H9 (cell line): ENCODE data around the gene YPEL3. TPM values are rescaled to one million over a fixed set of nuclear protein-coding genes. Genes with fewer than 3 reads are reported as not detected.

Experiments used
- DNase-seq: peaks from one replicate; pipeline ENCODE4 v3.0.0-alpha.2; 2017
- H2AFZ ChIP-seq: one replicate; pipeline ENCODE4 v1.6.1; 2013; ENCODE audit warnings: mild to moderate bottlenecking, low read length, control low read depth, moderate library complexity
- H2AK5ac ChIP-seq: 2 replicates; pipeline ENCODE4 v1.6.1; 2013; ENCODE audit warnings: low read length, control low read depth, mixed read lengths; ENCODE audit not compliant: insufficient read length
- H2BK120ac ChIP-seq: one replicate; pipeline ENCODE4 v1.6.1; 2013; ENCODE audit warnings: low read depth, mild to moderate bottlenecking, low read length, control low read depth, inconsistent platforms; ENCODE audit not compliant: poor library complexity, severe bottlenecking
- H2BK12ac ChIP-seq: 2 replicates; pipeline ENCODE4 v1.6.1; 2013; ENCODE audit warnings: low read length, control low read depth, mixed read lengths, low read depth; ENCODE audit not compliant: insufficient read length
- H2BK15ac ChIP-seq: 2 replicates; pipeline ENCODE4 v1.6.1; 2013; ENCODE audit warnings: low read depth, low read length, control low read depth
- H2BK20ac ChIP-seq: one replicate; pipeline ENCODE4 v1.6.1; 2013; ENCODE audit warnings: low read depth, mild to moderate bottlenecking, low read length, control low read depth, inconsistent platforms; ENCODE audit not compliant: poor library complexity, severe bottlenecking
- H2BK5ac ChIP-seq: 2 replicates; pipeline ENCODE4 v1.6.1; 2013; ENCODE audit warnings: low read length, control low read depth, mixed read lengths; ENCODE audit not compliant: insufficient read length
- H3K14ac ChIP-seq: 2 replicates; pipeline ENCODE4 v1.6.1; 2013; ENCODE audit warnings: low read length, control low read depth; ENCODE audit not compliant: insufficient read depth
- H3K18ac ChIP-seq: 2 replicates; pipeline ENCODE4 v1.6.1; 2013; ENCODE audit warnings: low read depth, mild to moderate bottlenecking, mixed read lengths, low read length, control low read depth; ENCODE audit not compliant: insufficient read length
- H3K23ac ChIP-seq: 2 replicates; pipeline ENCODE4 v1.6.1; 2013; ENCODE audit warnings: low read length, control low read depth, mixed read lengths, low read depth; ENCODE audit not compliant: insufficient read length
- H3K23me2 ChIP-seq: 2 replicates; pipeline ENCODE4 v1.6.1; 2013; ENCODE audit warnings: low read depth, mild to moderate bottlenecking, mixed read lengths, low read length, control low read depth; ENCODE audit not compliant: insufficient read length, poor library complexity, severe bottlenecking
- H3K27ac ChIP-seq: 2 replicates; pipeline ENCODE4 v1.5.1; 2013; ENCODE audit warnings: low read length, control low read depth, mixed read lengths, low read depth; ENCODE audit not compliant: insufficient read length
- H3K27me3 ChIP-seq: 2 replicates; pipeline ENCODE4 v1.6.1; 2013; ENCODE audit warnings: low read length, control low read depth, inconsistent platforms; ENCODE audit not compliant: insufficient read depth
- H3K4ac ChIP-seq: 2 replicates; pipeline ENCODE4 v1.6.1; 2013; ENCODE audit warnings: low read depth, mild to moderate bottlenecking, control low read depth, inconsistent platforms, low read length, moderate library complexity
- H3K4me1 ChIP-seq: 2 replicates; pipeline ENCODE4 v1.6.1; 2013; ENCODE audit warnings: low read length, control low read depth, inconsistent platforms; ENCODE audit not compliant: insufficient read depth
- H3K4me2 ChIP-seq: 2 replicates; pipeline ENCODE4 v1.6.1; 2013; ENCODE audit warnings: low read length, control low read depth, mixed read lengths; ENCODE audit not compliant: insufficient read length, insufficient read depth
- H3K56ac ChIP-seq: 2 replicates; pipeline ENCODE4 v1.6.1; 2013; ENCODE audit warnings: low read depth, mild to moderate bottlenecking, mixed read lengths, low read length, control low read depth; ENCODE audit not compliant: insufficient read length
- H3K79me1 ChIP-seq: 2 replicates; pipeline ENCODE4 v1.6.1; 2013; ENCODE audit warnings: low read depth, mild to moderate bottlenecking, moderate library complexity, low read length, control low read depth, inconsistent platforms; ENCODE audit not compliant: insufficient read depth, poor library complexity, severe bottlenecking
- H3K79me2 ChIP-seq: 2 replicates; pipeline ENCODE4 v1.6.1; 2013; ENCODE audit warnings: low read length, control low read depth, inconsistent platforms; ENCODE audit not compliant: insufficient read depth
- H3K9ac ChIP-seq: 2 replicates; pipeline ENCODE4 v1.6.1; 2013; ENCODE audit warnings: low read length, control low read depth, mixed read lengths; ENCODE audit not compliant: insufficient read length; ENCODE audit errors: extremely low read depth
- H3K9me3 ChIP-seq: one replicate; pipeline ENCODE4 v1.6.1; 2013; ENCODE audit warnings: low read depth, low read length, inconsistent platforms; ENCODE audit not compliant: control insufficient read depth
- H3T11ph ChIP-seq: one replicate; pipeline ENCODE4 v1.6.1; 2013; ENCODE audit warnings: mild to moderate bottlenecking, low read length, control low read depth, inconsistent platforms
- H4K20me1 ChIP-seq: one replicate; pipeline ENCODE4 v1.6.1; 2013; ENCODE audit not compliant: control insufficient read depth, insufficient read length, insufficient read depth
- H4K5ac ChIP-seq: 2 replicates; pipeline ENCODE4 v1.6.1; 2013; ENCODE audit warnings: low read depth, mild to moderate bottlenecking, mixed read lengths, low read length, control low read depth; ENCODE audit not compliant: insufficient read length
- H4K8ac ChIP-seq: replicated peaks from 2 replicates; pipeline ENCODE4 v1.6.1; 2013; ENCODE audit warnings: low read length, control low read depth, mixed read lengths, low read depth; ENCODE audit not compliant: insufficient read length
- H4K91ac ChIP-seq: 2 replicates; pipeline ENCODE4 v1.6.1; 2013; ENCODE audit warnings: low read depth, mild to moderate bottlenecking, moderate library complexity, mixed read lengths, low read length, control low read depth; ENCODE audit not compliant: insufficient read length
- H3K27ac Mint-ChIP-seq, 3 experiments: 2 replicates in 2 of 3; 3 replicates in 1 of 3; pipeline ENCODE4 v1.8.0; 2020 to 2021; ENCODE audit warnings: mixed read lengths in 3 of 3, mild to moderate bottlenecking in 1 of 3, moderate library complexity in 1 of 3
- H3K27me3 Mint-ChIP-seq: 2 replicates; pipeline ENCODE4 v1.8.0; 2021; ENCODE audit warnings: low read depth, mild to moderate bottlenecking, moderate library complexity, mixed read lengths
- H3K36me3 Mint-ChIP-seq, 3 experiments: 2 replicates in 2 of 3; 3 replicates in 1 of 3; pipeline ENCODE4 v1.8.0; 2020 to 2021; ENCODE audit warnings: low read depth in 3 of 3, mixed read lengths in 3 of 3; ENCODE audit not compliant: insufficient read depth in 1 of 3
- H3K4me1 Mint-ChIP-seq, 2 experiments: 2 replicates each; pipeline ENCODE4 v1.8.0; 2020; ENCODE audit warnings: mixed read lengths in 2 of 2
- H3K4me3 Mint-ChIP-seq, 2 experiments: 2 replicates in 1 of 2; 3 replicates in 1 of 2; pipeline ENCODE4 v1.8.0; 2020 to 2021; ENCODE audit warnings: mild to moderate bottlenecking in 2 of 2, mixed read lengths in 2 of 2, moderate library complexity in 1 of 2
- H3K9me3 Mint-ChIP-seq, 2 experiments: 2 replicates in 1 of 2; 3 replicates in 1 of 2; pipeline ENCODE4 v1.8.0; 2020; ENCODE audit warnings: mild to moderate bottlenecking in 2 of 2, mixed read lengths in 2 of 2, moderate library complexity in 1 of 2
- WGBS: extraction: QIAGEN DNeasy Blood & Tissue Kit; methylation state at CpG from one replicate; pipeline ENCODE4 v1.1.7; 2013; ENCODE audit warnings: missing lambda C conversion rate, low lambda C conversion rate, mixed read lengths; ENCODE audit not compliant: insufficient read length; ENCODE audit errors: extremely low coverage; 5-methylcytosine and 5-hydroxymethylcytosine counted together
- total RNA-seq: library from RNA; stranded (reverse); gene quantifications from 2 replicates; pipeline ENCODE4 v1.2.1, GENCODE V29; 2021
- TF ChIP-seq, protein P1 (sequence below): fragments of 200-600 bp; sonication (generic); conservative IDR thresholded peaks from 3 replicates; pipeline ENCODE4 v1.8.0; 2021; ENCODE audit warnings: antibody characterized with exemption, mild to moderate bottlenecking

YPEL3 gene
- total RNA-seq, 1 experiment from 2014 or later, result 27.5 TPM

DNA sequence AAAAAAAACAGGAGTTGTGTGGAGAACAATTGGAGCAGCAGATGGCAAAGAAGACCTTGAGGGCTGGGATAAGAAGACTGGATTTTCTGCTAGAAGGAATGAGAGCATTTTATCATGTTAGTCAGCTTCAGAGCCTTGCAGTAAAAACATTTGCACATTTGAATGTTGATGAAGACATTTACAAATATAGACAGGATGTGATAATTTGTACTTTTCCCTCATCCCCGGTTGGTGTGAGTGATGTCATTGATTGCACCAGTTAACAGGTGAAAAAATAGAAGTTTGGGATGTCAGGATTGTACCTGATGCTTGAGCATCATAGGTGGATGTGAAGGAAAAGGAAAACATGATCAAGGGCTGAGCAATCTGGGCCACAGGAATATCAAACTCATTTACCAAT is 49.6 kb upstream of the YPEL3 start:
- Mint-ChIP-seq H3K27me3 (peaks cover 4% of the 10 kb centered on the region), H3K4me3 (no peak overlapping the region), H3K27ac (no peak overlapping the region), H3K9me3 (peaks cover 10 to 16% of the 10 kb centered on the region in 2 experiments), H3K36me3 (peaks cover 0 to 2% (median 0%) of the 10 kb centered on the region in 3 experiments; a peak in 1 of 7 replicates), H3K4me1 (no peaks in the 10 kb centered on the region)
- Histone ChIP-seq H3K9me3 (no peaks in the 10 kb centered on the region), H3K23me2 (no peaks in the 10 kb centered on the region), H3K27me3 (no peaks in the 10 kb centered on the region), H3K14ac (no peak overlapping the region), H3K4ac (no peak overlapping the region), H3K79me2 (no peaks in the 10 kb centered on the region), H2BK12ac (no peak overlapping the region), H3T11ph (no peak overlapping the region), H4K5ac (no peak overlapping the region), H3K56ac (no peak overlapping the region), H3K23ac (no peak overlapping the region), H4K91ac (no peak overlapping the region), H2AFZ (no peak overlapping the region), H3K4me1 (no peaks in the 10 kb centered on the region), H4K20me1 (no peaks in the 10 kb centered on the region), H2AK5ac (no peak overlapping the region), H4K8ac (no peak overlapping the region), H3K79me1 (no peaks in the 10 kb centered on the region), H2BK15ac (no peak overlapping the region), H3K27ac (no peak overlapping the region), H2BK5ac (no peak overlapping the region), H3K4me2 (no peak overlapping the region), H2BK120ac (no peak overlapping the region), H2BK20ac (no peak overlapping the region), H3K18ac (no peak overlapping the region), H3K9ac (no peak overlapping the region)
- TF ChIP-seq, protein P1, sequence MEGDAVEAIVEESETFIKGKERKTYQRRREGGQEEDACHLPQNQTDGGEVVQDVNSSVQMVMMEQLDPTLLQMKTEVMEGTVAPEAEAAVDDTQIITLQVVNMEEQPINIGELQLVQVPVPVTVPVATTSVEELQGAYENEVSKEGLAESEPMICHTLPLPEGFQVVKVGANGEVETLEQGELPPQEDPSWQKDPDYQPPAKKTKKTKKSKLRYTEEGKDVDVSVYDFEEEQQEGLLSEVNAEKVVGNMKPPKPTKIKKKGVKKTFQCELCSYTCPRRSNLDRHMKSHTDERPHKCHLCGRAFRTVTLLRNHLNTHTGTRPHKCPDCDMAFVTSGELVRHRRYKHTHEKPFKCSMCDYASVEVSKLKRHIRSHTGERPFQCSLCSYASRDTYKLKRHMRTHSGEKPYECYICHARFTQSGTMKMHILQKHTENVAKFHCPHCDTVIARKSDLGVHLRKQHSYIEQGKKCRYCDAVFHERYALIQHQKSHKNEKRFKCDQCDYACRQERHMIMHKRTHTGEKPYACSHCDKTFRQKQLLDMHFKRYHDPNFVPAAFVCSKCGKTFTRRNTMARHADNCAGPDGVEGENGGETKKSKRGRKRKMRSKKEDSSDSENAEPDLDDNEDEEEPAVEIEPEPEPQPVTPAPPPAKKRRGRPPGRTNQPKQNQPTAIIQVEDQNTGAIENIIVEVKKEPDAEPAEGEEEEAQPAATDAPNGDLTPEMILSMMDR, result no peak
- no peak for DNase-seq
- WGBS, result no CpG with 5 or more reads among the region's 1 CpG
